ENCODE results near the gene MSL2. TPM values are rescaled to one million over a fixed set of nuclear protein-coding genes. Genes with fewer than 3 reads are reported as not detected.
A peak's percentile ranks its signal among the peaks of the same experiment; 100 is the strongest.

The MSL2 gene
- total and polyA plus RNA-seq, 10 donors: 12.0 to 89.3 (median 56.3) TPM

DNA sequence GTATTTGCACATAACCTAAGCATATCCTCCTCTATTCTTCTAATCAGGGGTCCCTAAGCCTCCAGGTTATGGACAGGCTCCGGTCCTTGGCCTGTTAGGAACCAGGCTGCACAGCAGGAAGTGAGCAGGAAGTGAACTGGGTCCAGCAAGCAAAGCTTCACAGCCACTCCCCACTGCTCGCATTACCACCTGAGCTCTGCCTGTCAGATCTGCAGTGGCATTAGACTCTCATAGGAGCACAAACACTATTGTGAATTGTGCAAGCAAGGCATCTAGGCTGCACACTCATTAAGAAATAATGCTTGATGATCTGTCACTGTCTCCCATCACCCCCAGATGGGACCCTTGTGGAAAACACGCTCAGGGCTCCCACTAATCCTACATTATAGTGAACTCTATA, 9.8 kb downstream of the MSL2 start:
- Histone ChIP-seq H3K9me3 (no peaks in the 10 kb centered on the region), H3K36me3 (peaks cover 0 to 6% (median 0%) of the 10 kb centered on the region in 6 donors), H3K27me3 (replicated peaks in 1 of 7) (no peaks in the 10 kb centered on the region), H3K4me1 (peaks cover 62 to 100% (median 100%) of the 10 kb centered on the region in 6 donors), H3K4me3 (peak overlapping the region in 1 of 8 donors; percentile 21), H3K27ac (peak overlapping the region in 2 of 8 donors; percentile 12 to 48)
- WGBS, 5 donors: 35 to 52% (median 47%) methylated on average over 3 of the region's 3 CpGs
- intact Hi-C loops (cut with DNase I; ENCODE audit: low total_unique reads): no loop called here
- no peak for TF ChIP-seq POLR2A (IDR thresholded peaks at IDR 0.05)
- peak in 2 of 3 donors; percentile 32 to 34 for TF ChIP-seq POLR2AphosphoS5 (IDR thresholded peaks at IDR 0.05)
- TF ChIP-seq, protein P1, sequence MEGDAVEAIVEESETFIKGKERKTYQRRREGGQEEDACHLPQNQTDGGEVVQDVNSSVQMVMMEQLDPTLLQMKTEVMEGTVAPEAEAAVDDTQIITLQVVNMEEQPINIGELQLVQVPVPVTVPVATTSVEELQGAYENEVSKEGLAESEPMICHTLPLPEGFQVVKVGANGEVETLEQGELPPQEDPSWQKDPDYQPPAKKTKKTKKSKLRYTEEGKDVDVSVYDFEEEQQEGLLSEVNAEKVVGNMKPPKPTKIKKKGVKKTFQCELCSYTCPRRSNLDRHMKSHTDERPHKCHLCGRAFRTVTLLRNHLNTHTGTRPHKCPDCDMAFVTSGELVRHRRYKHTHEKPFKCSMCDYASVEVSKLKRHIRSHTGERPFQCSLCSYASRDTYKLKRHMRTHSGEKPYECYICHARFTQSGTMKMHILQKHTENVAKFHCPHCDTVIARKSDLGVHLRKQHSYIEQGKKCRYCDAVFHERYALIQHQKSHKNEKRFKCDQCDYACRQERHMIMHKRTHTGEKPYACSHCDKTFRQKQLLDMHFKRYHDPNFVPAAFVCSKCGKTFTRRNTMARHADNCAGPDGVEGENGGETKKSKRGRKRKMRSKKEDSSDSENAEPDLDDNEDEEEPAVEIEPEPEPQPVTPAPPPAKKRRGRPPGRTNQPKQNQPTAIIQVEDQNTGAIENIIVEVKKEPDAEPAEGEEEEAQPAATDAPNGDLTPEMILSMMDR (IDR thresholded peaks at IDR 0.05 in 8 of 11, conservative IDR thresholded peaks at IDR 0.05 in 3 of 11): no peak
- no peak for DNase-seq

DNA sequence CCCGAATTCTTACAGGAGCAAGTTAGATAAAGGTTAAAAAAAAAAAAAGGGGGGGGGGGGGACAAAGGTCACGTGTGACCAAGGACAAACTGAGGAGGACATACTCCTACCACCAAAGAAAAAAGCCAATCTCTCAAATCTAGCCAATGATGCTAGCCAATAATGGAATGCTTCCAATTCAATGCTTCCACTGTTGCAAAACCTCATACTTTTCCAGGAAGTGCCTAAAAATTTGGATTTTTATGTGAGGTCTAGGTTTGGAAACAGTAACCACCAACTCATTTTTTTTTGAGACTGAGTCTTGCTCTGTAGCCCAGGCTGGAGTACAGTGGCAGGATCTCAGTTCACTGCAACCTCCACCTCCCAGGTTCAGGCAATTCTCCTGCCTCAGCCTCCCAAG, 11.4 kb downstream of the MSL2 start:
- Histone ChIP-seq H3K4me1 (peaks cover 54 to 100% (median 97%) of the 10 kb centered on the region in 6 donors), H3K36me3 (peaks cover 0 to 6% (median 0%) of the 10 kb centered on the region in 6 donors), H3K4me3 (no peak overlapping the region), H3K27ac (peak overlapping the region in 1 of 8 donors; percentile 20), H3K27me3 (replicated peaks in 1 of 7) (no peaks in the 10 kb centered on the region), H3K9me3 (no peaks in the 10 kb centered on the region)
- no peak for DNase-seq
- intact Hi-C loops (cut with DNase I; ENCODE audit: low total_unique reads): no loop called here
- TF ChIP-seq, protein P1 (IDR thresholded peaks at IDR 0.05 in 8 of 11, conservative IDR thresholded peaks at IDR 0.05 in 3 of 11): no peak
- TF ChIP-seq POLR2A (IDR thresholded peaks at IDR 0.05) (no peak), POLR2AphosphoS5 (IDR thresholded peaks at IDR 0.05) (no peak)
- 71 to 79% (median 73%) methylated on average over 2 of the region's 2 CpGs for WGBS, 5 donors

DNA sequence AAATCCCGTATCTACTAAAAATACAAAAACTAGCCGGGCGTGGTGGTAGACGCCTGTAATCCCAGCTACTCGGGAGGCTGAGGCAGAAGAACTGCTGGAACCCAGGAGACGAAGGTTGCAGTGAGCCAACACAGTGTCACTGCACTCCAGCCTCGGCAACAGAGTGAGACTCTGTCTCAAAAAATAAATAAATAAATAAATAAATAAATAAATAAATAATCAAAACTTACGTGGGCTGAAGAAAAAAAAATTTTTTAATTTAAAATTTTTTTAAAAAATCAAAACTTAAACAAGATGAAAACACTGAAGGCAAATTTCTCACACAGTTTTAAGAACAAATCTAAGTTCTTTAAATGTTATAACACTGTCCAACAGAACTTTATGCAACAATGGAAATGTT, 14.4 kb downstream of the MSL2 start:
- H3K9me3 ChIP-seq: no peaks in the 10 kb centered on the region
- peaks cover 52 to 99% (median 96%) of the 10 kb centered on the region in 6 donors for H3K4me1 ChIP-seq
- no peak for DNase-seq
- TF ChIP-seq, protein P1 (IDR thresholded peaks at IDR 0.05 in 8 of 11, conservative IDR thresholded peaks at IDR 0.05 in 3 of 11): no peak
- TF ChIP-seq POLR2AphosphoS5 (IDR thresholded peaks at IDR 0.05) (no peak), POLR2A (IDR thresholded peaks at IDR 0.05) (no peak)
- H3K27ac ChIP-seq: no peak overlapping the region
- WGBS, 5 donors: 86 to 92% (median 90%) methylated on average over 8 of the region's 8 CpGs
- no peak overlapping the region for H3K4me3 ChIP-seq
- no peaks in the 10 kb centered on the region for H3K27me3 ChIP-seq (replicated peaks in 1 of 7)
- H3K36me3 ChIP-seq: no peaks in the 10 kb centered on the region
- intact Hi-C loops (cut with DNase I; ENCODE audit: low total_unique reads): no loop called here

DNA sequence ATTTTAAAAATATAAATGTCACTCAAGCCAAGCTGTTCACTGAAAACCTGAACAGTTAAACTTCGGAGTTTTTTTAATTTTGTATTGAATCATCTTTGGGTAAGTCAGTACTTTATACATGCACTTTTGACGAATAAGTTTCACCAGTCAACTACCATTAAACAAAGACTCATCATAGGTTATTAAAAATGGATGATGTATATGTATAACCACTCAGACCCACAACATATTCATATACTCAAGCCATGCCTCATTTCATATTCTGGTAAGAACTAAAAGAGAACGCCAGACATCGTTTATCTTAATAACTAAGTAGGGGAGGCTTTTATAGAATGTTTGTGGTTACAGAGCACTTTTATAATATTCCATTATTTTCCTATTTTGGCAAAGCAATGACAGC, 18.3 kb downstream of the MSL2 start:
- no peak for TF ChIP-seq POLR2A (IDR thresholded peaks at IDR 0.05)
- TF ChIP-seq POLR2AphosphoS5 (IDR thresholded peaks at IDR 0.05): no peak
- TF ChIP-seq, protein P1 (IDR thresholded peaks at IDR 0.05 in 8 of 11, conservative IDR thresholded peaks at IDR 0.05 in 3 of 11): no peak
- 52 to 63% (median 59%) methylated on average over 4 of the region's 4 CpGs for WGBS, 5 donors
- H3K9me3 ChIP-seq: no peaks in the 10 kb centered on the region
- no peaks in the 10 kb centered on the region for H3K27me3 ChIP-seq (replicated peaks in 1 of 7)
- intact Hi-C loops (cut with DNase I; ENCODE audit: low total_unique reads): no loop called here
- H3K4me3 ChIP-seq: no peak overlapping the region
- no peak for DNase-seq
- H3K27ac ChIP-seq: no peak overlapping the region
- H3K36me3 ChIP-seq: no peaks in the 10 kb centered on the region
- H3K4me1 ChIP-seq: peaks cover 33 to 99% (median 94%) of the 10 kb centered on the region in 6 donors
